Stimulated activated naive CD8-positive, alpha-beta T cell treated with anti-CD3 and anti-CD28 coated beads, Interleukin-15, Interleukin-2, amounts not matched to agents 100 ng/mL and 50 ng/mL, for 24 hours (primary cell): ENCODE measurements around the gene PRSS22.

Experiments
- H3K27ac Mint-ChIP-seq: one replicate; pipeline ENCODE4 v1.8.0; 2021; ENCODE audit warnings: mild to moderate bottlenecking, mixed read lengths
- H3K27me3 Mint-ChIP-seq: one replicate; pipeline ENCODE4 v1.8.0; 2021; ENCODE audit warnings: mixed read lengths
- H3K36me3 Mint-ChIP-seq: one replicate; pipeline ENCODE4 v1.8.0; 2021; ENCODE audit warnings: low read depth, mixed read lengths
- H3K4me1 Mint-ChIP-seq: one replicate; pipeline ENCODE4 v1.8.0; 2021; ENCODE audit warnings: low read depth, mixed read lengths
- H3K4me3 Mint-ChIP-seq: one replicate; pipeline ENCODE4 v1.8.0; 2021; ENCODE audit warnings: mild to moderate bottlenecking, mixed read lengths
- H3K9me3 Mint-ChIP-seq: one replicate; pipeline ENCODE4 v1.8.0; 2021; ENCODE audit warnings: mixed read lengths

PRSS22 gene

DNA sequence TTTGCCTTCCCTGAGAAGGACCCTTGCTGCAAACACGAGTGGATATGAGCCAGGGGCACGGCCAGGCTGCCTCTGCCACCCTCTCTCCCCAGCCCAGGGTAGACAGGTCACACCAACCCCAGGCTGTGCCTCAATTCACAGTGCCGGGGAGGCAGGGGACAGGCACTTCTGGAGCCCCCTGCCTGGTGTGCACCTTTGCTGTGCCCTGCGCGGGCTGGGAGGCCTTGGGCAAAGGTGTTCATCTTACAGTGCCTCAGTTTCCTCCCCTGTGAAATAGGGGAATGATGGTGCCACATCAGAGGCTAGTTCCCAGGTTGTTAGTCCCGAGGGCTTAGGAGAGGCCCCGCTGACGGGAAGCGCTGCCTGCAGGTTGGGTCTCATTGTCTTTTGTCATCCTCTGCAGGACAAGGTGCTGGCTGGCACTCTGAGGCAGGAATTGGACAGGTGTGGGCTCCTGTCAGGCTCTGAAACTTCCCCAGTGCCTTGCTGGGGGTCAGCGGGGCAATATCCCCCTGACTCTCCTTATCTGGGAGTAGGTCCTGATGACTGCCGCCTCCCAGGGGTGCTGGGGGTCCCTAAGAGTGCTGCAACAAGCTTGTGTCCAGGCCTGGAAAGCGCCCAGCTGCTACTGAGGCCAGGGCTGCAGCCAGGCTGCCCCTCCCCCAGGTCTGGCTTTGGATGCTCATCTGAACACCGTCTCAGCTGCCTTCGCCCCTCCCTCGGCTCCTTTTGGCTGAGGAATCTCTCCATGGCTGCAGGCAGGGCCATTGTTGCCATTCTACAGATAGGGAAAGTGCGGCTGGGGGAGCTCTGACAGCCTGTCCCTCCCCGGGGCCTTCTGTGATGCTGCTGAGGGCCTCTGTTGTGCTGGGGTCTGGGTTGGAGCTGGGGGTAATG, 37.8 kb downstream of the PRSS22 start:
- Mint-ChIP-seq H3K36me3 (no peaks in the 10 kb centered on the region), H3K9me3 (no peaks in the 10 kb centered on the region), H3K4me1 (no peaks in the 10 kb centered on the region), H3K4me3 (no peak overlapping the region), H3K27me3 (no peaks in the 10 kb centered on the region), H3K27ac (no peak overlapping the region)

- no peaks in the 10 kb centered on the region for H3K27me3 Mint-ChIP-seq
- H3K4me1 Mint-ChIP-seq = no peaks in the 10 kb centered on the region
- no peak overlapping the region for H3K27ac Mint-ChIP-seq
- H3K4me3 Mint-ChIP-seq = no peak overlapping the region
- no peaks in the 10 kb centered on the region for H3K36me3 Mint-ChIP-seq
- H3K9me3 Mint-ChIP-seq = no peaks in the 10 kb centered on the region
These were observed 38.6 kb downstream of the PRSS22 start for GRCh38 chr16:2819179-2819938.

GRCh38 chr16:2818272-2818876, 39.6 kb downstream of the PRSS22 start:
- H3K27ac Mint-ChIP-seq = no peak overlapping the region
- H3K9me3 Mint-ChIP-seq = no peaks in the 10 kb centered on the region
- no peaks in the 10 kb centered on the region for H3K36me3 Mint-ChIP-seq
- H3K4me3 Mint-ChIP-seq = no peak overlapping the region
- H3K27me3 Mint-ChIP-seq = no peaks in the 10 kb centered on the region
- H3K4me1 Mint-ChIP-seq = no peaks in the 10 kb centered on the region

DNA sequence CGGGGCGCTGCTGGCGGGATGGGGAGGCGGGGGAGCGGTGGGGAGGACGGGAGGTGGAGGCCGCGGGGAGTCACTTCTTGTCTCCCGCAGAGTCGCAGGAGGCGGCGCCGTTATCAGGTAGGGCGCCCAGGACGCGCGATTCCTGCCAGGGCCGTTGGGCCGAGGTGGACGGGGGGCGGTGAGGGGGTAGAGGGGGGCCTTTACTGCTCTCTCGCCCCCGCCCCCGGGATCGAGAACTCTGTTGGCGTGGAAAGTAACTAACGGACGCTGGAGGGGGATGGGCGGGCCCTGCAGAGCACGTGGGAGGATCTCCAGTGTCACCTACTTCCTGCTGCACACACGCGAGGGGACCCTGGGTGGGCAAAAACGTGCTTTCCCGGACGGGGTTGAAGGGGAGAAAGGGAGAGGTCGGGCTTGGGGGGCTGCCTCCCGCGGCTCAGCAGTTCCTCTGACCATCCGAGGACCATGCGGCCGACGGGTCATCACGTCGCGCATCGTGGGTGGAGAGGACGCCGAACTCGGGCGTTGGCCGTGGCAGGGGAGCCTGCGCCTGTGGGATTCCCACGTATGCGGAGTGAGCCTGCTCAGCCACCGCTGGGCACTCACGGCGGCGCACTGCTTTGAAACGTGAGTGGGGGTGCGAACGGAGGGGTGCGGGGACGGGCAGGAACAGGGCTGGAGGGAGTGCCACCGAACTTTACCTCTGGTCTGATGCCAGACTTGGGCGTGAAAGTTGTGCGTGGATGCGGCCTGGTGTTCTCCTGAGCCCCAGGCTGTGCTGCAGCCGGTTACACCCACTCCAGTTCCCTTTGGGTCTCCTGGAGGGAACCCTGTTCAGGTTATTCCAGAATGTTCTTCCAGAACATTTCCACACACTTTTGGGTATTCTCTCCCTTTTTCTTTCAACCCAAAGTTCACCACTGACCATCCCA, 40.4 kb downstream of the PRSS22 start:
- no peaks in the 10 kb centered on the region for H3K4me1 Mint-ChIP-seq
- no peaks in the 10 kb centered on the region for H3K36me3 Mint-ChIP-seq
- H3K27me3 Mint-ChIP-seq = no peaks in the 10 kb centered on the region
- peak overlapping the region; percentile 60 for H3K4me3 Mint-ChIP-seq
- no peaks in the 10 kb centered on the region for H3K9me3 Mint-ChIP-seq
- H3K27ac Mint-ChIP-seq = no peak overlapping the region

DNA sequence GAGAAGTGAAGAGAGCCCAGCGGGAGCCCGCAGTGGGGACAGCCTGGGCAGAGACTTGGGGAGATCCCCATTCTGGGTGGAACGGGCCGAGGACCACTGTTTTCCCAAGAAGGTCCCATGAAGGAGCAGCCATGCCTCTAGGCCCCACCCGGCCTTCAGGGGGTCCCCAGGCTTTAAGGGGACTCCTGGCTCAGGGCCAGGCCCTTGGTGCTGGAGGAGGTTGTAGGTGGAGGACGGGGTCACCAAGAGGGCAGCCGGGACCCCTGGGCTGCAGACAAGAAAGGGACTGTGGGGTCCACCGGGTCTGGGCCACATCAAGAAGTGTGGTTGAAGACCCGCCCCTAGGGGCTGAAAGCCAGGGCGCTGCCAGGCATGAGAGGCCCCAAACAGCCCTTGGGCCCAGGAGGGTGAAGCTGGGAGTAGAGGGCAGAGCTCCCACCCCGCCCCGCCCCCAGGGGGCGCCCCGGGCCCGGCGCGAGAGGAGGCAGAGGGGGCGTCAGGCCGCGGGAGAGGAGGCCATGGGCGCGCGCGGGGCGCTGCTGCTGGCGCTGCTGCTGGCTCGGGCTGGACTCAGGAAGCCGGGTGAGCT, 41.1 kb downstream of the PRSS22 start, which contains the start of gene PRSS21:
Gene PRSS21 (plus strand): TSS at position 487 of the 589 bp plus-strand sequence. CDS start 32 bp downstream, at position 519.
- H3K27ac Mint-ChIP-seq = no peak within 1 kb of the TSS
- H3K4me3 Mint-ChIP-seq = peak within 1 kb of the TSS; percentile 60
- no peaks in the 10 kb centered on the region for H3K4me1 Mint-ChIP-seq
- H3K9me3 Mint-ChIP-seq = no peaks in the 10 kb centered on the region
- H3K27me3 Mint-ChIP-seq = no peaks in the 10 kb centered on the region
- no peaks in the 10 kb centered on the region for H3K36me3 Mint-ChIP-seq

GRCh38 chr16:2815299-2815771, 42.6 kb downstream of the PRSS22 start:
- no peaks in the 10 kb centered on the region for H3K36me3 Mint-ChIP-seq
- H3K4me1 Mint-ChIP-seq = no peaks in the 10 kb centered on the region
- no peak overlapping the region for H3K4me3 Mint-ChIP-seq
- no peaks in the 10 kb centered on the region for H3K9me3 Mint-ChIP-seq
- H3K27me3 Mint-ChIP-seq = peaks cover under 1% of the 10 kb centered on the region
- no peak overlapping the region for H3K27ac Mint-ChIP-seq

GRCh38 chr16:2814551-2815298, 43.2 kb downstream of the PRSS22 start:
- Mint-ChIP-seq H3K27ac (no peak overlapping the region), H3K36me3 (no peaks in the 10 kb centered on the region), H3K27me3 (peaks cover 4% of the 10 kb centered on the region), H3K4me1 (no peaks in the 10 kb centered on the region), H3K4me3 (no peak overlapping the region), H3K9me3 (no peaks in the 10 kb centered on the region)

- Mint-ChIP-seq H3K27me3 (peaks cover 6% of the 10 kb centered on the region), H3K4me3 (no peak overlapping the region), H3K9me3 (no peaks in the 10 kb centered on the region), H3K36me3 (no peaks in the 10 kb centered on the region), H3K27ac (no peak overlapping the region), H3K4me1 (no peaks in the 10 kb centered on the region)
These were observed 44.2 kb downstream of the PRSS22 start for GRCh38 chr16:2813771-2814221.

GRCh38 chr16:2811703-2812471, 46.1 kb downstream of the PRSS22 start:
- no peak overlapping the region for H3K4me3 Mint-ChIP-seq
- H3K4me1 Mint-ChIP-seq = no peaks in the 10 kb centered on the region
- H3K36me3 Mint-ChIP-seq = no peaks in the 10 kb centered on the region
- peaks cover 11% of the 10 kb centered on the region for H3K27me3 Mint-ChIP-seq
- no peak overlapping the region for H3K27ac Mint-ChIP-seq
- H3K9me3 Mint-ChIP-seq = no peaks in the 10 kb centered on the region

DNA sequence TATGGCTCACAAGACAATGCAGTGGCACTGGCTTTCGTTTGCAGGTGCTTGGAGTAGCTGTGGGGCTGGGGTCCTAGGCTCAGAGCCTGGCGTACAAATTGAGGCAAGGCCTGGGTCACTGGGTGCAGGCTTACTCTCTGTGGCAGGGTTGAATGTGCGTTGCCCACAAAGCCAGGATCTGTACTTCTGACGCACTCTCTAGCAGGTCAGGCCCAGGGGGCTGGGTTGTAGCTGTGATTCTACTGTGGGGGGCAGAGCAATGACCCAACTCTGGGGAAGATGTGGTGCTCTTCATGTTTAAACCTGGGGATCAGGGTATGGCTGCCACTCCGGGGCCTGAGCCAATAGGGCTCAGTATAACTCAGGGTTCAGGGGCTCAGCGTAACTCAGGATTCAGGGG, 47.3 kb downstream of the PRSS22 start:
- H3K27ac Mint-ChIP-seq = no peak overlapping the region
- no peaks in the 10 kb centered on the region for H3K9me3 Mint-ChIP-seq
- no peaks in the 10 kb centered on the region for H3K36me3 Mint-ChIP-seq
- no peak overlapping the region for H3K4me3 Mint-ChIP-seq
- no peaks in the 10 kb centered on the region for H3K4me1 Mint-ChIP-seq
- H3K27me3 Mint-ChIP-seq = peaks cover 11% of the 10 kb centered on the region

DNA sequence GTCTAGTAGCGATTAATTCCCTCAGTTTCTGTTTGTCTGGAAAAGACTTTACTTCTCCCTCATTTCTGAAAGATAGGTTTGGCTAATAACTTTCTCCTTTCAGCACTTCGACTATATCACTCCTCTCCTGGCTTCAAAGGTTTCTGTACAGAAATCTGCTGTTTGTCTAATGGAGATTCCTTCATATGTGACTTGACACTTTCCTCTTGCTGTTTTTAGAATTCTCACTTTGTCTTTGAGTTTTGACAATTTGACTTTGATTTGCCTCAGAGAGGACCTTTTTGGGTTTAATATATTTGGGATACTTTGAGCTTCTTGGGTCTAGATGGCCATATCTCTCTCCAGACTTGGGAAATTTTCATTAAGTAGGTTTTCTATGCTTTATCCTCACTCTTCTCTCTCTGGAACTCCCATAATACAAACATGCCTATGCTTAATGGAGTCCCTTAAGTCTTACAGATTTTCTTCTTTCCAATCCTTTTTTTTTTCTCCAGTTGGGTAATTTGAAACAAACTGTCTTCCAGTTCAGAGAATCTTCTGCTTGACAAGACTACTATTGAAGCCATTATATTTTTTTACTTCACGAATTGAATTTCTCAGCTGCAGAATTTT, 48.7 kb downstream of the PRSS22 start:
- Mint-ChIP-seq H3K4me1 (no peaks in the 10 kb centered on the region), H3K4me3 (no peak overlapping the region), H3K36me3 (no peaks in the 10 kb centered on the region), H3K27me3 (peaks cover 15% of the 10 kb centered on the region), H3K9me3 (no peaks in the 10 kb centered on the region), H3K27ac (no peak overlapping the region)

GRCh38 chr16:2808181-2808580, 49.8 kb downstream of the PRSS22 start:
- Mint-ChIP-seq H3K4me1 (no peaks in the 10 kb centered on the region), H3K27ac (no peak overlapping the region), H3K4me3 (no peak overlapping the region), H3K9me3 (peaks cover 6% of the 10 kb centered on the region), H3K27me3 (peaks cover 19% of the 10 kb centered on the region), H3K36me3 (peaks cover 4% of the 10 kb centered on the region)
